Heart right ventricle (tissue), 16 donors: Measurements from ENCODE around the gene PRKAR2A. TPM values are rescaled to one million over a fixed set of nuclear protein-coding genes. Genes with fewer than 3 reads are reported as not detected.

Experiments used
- ATAC-seq, 8 donors: fragments of 200-7000 bp; cut with Tn5 transposase; one replicate each; pipeline ENCODE4 v1.9.1; 2020; ENCODE audit warnings: mild to moderate bottlenecking in 8 of 8, moderate library complexity in 8 of 8, moderate number of reproducible peaks in 1 of 8
- DNase-seq, 2 donors: peaks; one replicate each; pipeline ENCODE4 v3.0.0-alpha.2; 2020
- H3K27ac ChIP-seq, 10 donors: fragments of 200-600 bp; sonication (generic) in 2 of 10; one replicate each; pipeline versions ENCODE4 v1.5.0 to v1.8.0; 2020 to 2022; ENCODE audit warnings: mild to moderate bottlenecking in 3 of 10
- H3K27me3 ChIP-seq, 7 donors: fragments of 200-600 bp; one replicate each; pipeline ENCODE4 v1.8.0; 2021 to 2022; ENCODE audit warnings: mild to moderate bottlenecking in 2 of 7
- H3K36me3 ChIP-seq, 9 donors: fragments of 200-600 bp; sonication (generic) in 1 of 9; one replicate each; pipeline versions ENCODE4 v1.5.0 to v1.8.0; 2020 to 2022; ENCODE audit warnings: mild to moderate bottlenecking in 2 of 9
- H3K4me1 ChIP-seq, 9 donors: fragments of 200-600 bp; sonication (generic) in 1 of 9; one replicate each; pipeline versions ENCODE4 v1.5.0 to v1.8.0; 2020 to 2022; ENCODE audit warnings: mild to moderate bottlenecking in 4 of 9
- H3K4me3 ChIP-seq, 10 donors: fragments of 200-600 bp; sonication (generic) in 2 of 10; one replicate each; pipeline versions ENCODE4 v1.5.0 to v1.8.0; 2020 to 2022; ENCODE audit warnings: mild to moderate bottlenecking in 7 of 10, moderate library complexity in 2 of 10
- H3K9me3 ChIP-seq, 11 donors: fragments of 200-600 bp in 10 of 11; sonication (generic) in 2 of 11; one replicate each; pipeline versions ENCODE4 v1.5.0 to v1.8.0; 2013 to 2022; ENCODE audit warnings: mild to moderate bottlenecking in 2 of 11, control low read depth in 1 of 11, moderate library complexity in 1 of 11
- WGBS, 2 donors: extraction: QIAGEN DNeasy Blood & Tissue Kit; methylation state at CpG; one replicate each; pipeline ENCODE4 v1.1.7; 2013; ENCODE audit warnings: inconsistent platforms in 1 of 2; 5-methylcytosine and 5-hydroxymethylcytosine counted together
- intact Hi-C, 10 donors: fragments of 100-400 bp; cut with DNase I; formaldehyde crosslinking; loops; one replicate each; pipeline versions ENCODE4 v1.11.1 to v1.14.2; 2022
- polyA plus RNA-seq, 2 donors: library from polyadenylated mRNA; stranded (reverse); fragments of 200-250 nt; gene quantifications; one replicate each; pipeline ENCODE4 v1.2.3, GENCODE V29; 2013
- total RNA-seq, 10 donors: library from RNA; stranded (reverse); fragmentation: NEBNext Ultra II Directional in 3 of 10; extraction: Animal tissue kit (Norgen Biotek cat#: 25700) in 3 of 10; gene quantifications; one replicate each; pipeline versions ENCODE4 v1.2.1 to v1.2.4, GENCODE V29; 2021 to 2023
- TF ChIP-seq, protein P1 (sequence below), 9 donors: fragments of 200-600 bp; sonication (generic) in 2 of 9; IDR thresholded peaks; one replicate each; pipeline versions ENCODE4 v1.5.0 to v1.8.0; 2021 to 2022; ENCODE audit warnings: antibody characterized with exemption in 9 of 9, mild to moderate bottlenecking in 5 of 9, moderate library complexity in 1 of 9
- donor health status: Arrhythmogenic right ventricular cardiomyopathy.
- donor health status: ischemic (EF 13 %, LVEDD 7.1; RV severe dilation, severe dysfunction).
- donor health status: healthy with polysubstance abuse.
- donor health status: DM: no; HTN: yes; CAD: no.
- donor health status: DM: no; HTN: no; CAD: no.
- donor health status: ischemic (EF 25% LVEDD 6.9; RV normal size, moderate dysfunction).
- donor health status: ischemic (EF 25% LVEDD 5.7; RV mildly dilated, moderate dysfunction).
- donor health status: healthy.
- donor health status: DM: yes; HTN: yes; CAD: no.
- donor health status: Ischemic cardiomyopathy.
- donor health status: ischemic (EF 35%, LVEDD 5.7; RV mildly dilated, moderate dysfunction).
- donor health status: nonischemic (EF 11% LVEDD 7.7; RV severe dilation, severe dysfunction).
- donor health status: DM: yes; HTN: yes; CAD: no.
- donor health status: PGD.
- donor health status: ischemic (EF 29% LVEDD 5.4; RV normal size, mild dysfunction).
- donor health status: nonischemic (EF 23%, LVEDD 6.1; RV moderate dilation, normal function).

The PRKAR2A gene
- total and polyA plus RNA-seq, 12 donors = 11.3 to 55.7 (median 44.4) TPM

DNA sequence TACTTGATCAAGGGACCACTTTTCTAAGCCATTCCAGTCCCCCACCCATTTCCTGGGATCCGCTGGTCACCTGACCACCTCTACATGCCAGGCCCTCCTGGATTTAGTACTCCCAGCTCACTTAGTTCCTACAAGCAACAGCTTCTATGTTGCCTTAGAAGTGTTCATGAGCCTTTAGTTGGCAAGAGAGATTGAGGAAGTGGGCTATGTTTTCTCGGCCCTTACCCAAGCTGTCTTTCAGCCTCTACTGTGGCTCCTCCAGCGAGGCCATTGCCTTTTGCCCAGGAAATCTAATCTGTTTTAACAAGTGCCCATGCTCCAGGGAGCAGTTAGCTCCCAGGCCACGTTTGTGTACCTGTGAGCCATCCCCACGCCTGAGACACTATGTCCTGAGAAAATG lies 4.5 kb upstream of the PRKAR2A start:
- WGBS, 2 donors = 91 to 92% methylated on average over 5 of the region's 5 CpGs
- Histone ChIP-seq H3K36me3 (peaks cover 0 to 22% (median 0%) of the 10 kb centered on the region in 9 donors), H3K9me3 (no peaks in the 10 kb centered on the region), H3K27me3 (no peaks in the 10 kb centered on the region), H3K4me3 (no peak overlapping the region), H3K27ac (no peak overlapping the region), H3K4me1 (peaks cover 0 to 12% (median 5%) of the 10 kb centered on the region in 9 donors)
- no peak for DNase-seq
- no peak for ATAC-seq
- TF ChIP-seq, protein P1, sequence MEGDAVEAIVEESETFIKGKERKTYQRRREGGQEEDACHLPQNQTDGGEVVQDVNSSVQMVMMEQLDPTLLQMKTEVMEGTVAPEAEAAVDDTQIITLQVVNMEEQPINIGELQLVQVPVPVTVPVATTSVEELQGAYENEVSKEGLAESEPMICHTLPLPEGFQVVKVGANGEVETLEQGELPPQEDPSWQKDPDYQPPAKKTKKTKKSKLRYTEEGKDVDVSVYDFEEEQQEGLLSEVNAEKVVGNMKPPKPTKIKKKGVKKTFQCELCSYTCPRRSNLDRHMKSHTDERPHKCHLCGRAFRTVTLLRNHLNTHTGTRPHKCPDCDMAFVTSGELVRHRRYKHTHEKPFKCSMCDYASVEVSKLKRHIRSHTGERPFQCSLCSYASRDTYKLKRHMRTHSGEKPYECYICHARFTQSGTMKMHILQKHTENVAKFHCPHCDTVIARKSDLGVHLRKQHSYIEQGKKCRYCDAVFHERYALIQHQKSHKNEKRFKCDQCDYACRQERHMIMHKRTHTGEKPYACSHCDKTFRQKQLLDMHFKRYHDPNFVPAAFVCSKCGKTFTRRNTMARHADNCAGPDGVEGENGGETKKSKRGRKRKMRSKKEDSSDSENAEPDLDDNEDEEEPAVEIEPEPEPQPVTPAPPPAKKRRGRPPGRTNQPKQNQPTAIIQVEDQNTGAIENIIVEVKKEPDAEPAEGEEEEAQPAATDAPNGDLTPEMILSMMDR (IDR thresholded peaks at IDR 0.05) = no peak
- intact Hi-C loops = no loop called here

DNA sequence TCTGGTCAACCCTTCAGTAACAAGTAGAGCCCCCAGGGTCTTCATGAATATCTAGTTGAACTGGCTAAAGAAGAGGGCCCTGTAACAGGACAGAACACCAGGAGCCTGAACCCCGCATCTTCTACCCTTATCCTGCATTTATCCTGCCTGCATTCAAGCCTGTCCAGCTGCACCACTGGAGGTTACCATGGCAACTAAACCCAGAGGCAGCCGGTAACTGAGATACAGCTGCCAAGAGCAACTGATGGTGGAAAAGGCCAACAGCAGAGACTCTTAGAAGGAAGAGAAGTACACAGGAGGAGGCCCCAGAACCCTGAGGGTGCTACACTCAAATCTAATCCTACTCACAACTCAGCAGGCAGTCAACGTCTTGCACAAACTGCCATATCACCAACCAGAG lies 3.7 kb upstream of the PRKAR2A start:
- Histone ChIP-seq H3K36me3 (peaks cover 0 to 14% (median 0%) of the 10 kb centered on the region in 9 donors), H3K4me3 (no peak overlapping the region), H3K27ac (no peak overlapping the region), H3K9me3 (no peaks in the 10 kb centered on the region), H3K27me3 (no peaks in the 10 kb centered on the region), H3K4me1 (peaks cover 2 to 18% (median 10%) of the 10 kb centered on the region in 9 donors)
- ATAC-seq = no peak
- intact Hi-C loops = no loop called here
- TF ChIP-seq, protein P1 (IDR thresholded peaks at IDR 0.05) = no peak
- WGBS, 2 donors = 51% methylated on average over 3 of the region's 3 CpGs
- no peak for DNase-seq

DNA sequence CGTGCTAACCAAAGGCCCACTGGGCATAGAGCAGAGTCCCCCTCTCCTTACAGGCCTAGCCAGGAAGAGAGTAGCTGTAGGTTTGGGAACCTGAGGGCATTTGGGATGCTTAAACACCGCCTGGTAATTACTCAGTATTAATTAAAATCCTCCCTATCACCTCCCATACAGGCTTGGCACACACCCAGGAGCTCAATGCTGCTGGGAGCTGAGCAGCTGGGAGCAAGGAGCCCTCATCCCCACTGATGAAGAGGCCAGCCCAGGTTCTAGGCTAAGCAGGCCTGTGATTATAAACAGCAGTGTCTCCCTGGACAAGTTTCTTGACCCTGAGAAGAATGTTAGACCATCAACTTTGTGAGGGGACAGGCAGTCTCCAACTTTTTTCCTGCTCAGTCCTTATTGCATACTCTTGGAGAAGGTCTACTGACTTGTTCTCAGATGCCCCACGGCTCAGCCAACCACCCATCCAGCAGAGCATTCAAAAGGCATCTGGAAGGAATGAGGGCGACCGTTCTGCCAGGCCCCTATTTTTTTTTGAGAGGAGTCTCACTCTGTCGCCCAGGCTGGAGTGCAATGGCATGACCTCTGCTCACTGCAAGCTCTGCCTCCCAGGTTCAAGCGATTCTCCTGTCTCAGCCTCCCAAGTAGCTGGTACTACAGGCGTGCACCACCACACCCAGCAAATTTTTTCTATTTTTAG lies 1.3 kb upstream of the PRKAR2A start:
- Histone ChIP-seq H3K27me3 (no peaks in the 10 kb centered on the region), H3K36me3 (no peaks in the 10 kb centered on the region), H3K27ac (peak overlapping the region in 3 of 10 donors; percentile 97 to 99 (median 98)), H3K4me1 (peaks cover 6 to 34% (median 24%) of the 10 kb centered on the region in 9 donors), H3K4me3 (no peak overlapping the region), H3K9me3 (no peaks in the 10 kb centered on the region)
- ATAC-seq = no peak
- TF ChIP-seq, protein P1 (IDR thresholded peaks at IDR 0.05) = no peak
- intact Hi-C loops = no loop called here
- DNase-seq = peak in 1 of 2 donors; percentile 10
- WGBS, 2 donors = 95 to 96% methylated on average over 8 of the region's 8 CpGs

DNA sequence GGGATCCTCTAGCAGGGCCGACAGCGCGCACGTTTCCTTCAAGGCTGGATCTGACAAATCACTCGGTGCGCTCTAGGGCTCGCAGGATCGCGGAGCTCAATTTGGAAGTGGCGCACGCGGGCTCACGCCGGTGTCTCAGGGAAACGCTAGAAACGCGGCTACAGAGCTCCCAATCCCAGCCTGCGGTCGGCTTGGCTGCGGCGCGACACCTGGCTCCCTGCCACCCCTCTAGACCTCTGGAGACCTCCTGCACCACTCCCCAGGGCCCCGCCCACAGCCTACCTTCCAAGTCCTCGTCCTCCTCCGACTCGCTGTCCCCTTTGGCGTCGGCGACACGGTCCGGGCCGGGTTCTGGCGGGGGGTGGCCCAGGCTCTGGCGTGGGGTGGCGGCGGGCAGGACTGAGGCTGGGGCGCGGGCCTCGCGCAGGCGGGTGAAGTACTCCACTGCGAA lies 596 bp downstream of the PRKAR2A start:
- Histone ChIP-seq H3K4me1 (peaks cover 6 to 34% (median 24%) of the 10 kb centered on the region in 9 donors), H3K27me3 (no peaks in the 10 kb centered on the region), H3K4me3 (peak overlapping the region; percentile 65 to 97 (median 87)), H3K27ac (peak overlapping the region; percentile 90 to 99 (median 97)), H3K36me3 (no peaks in the 10 kb centered on the region), H3K9me3 (no peaks in the 10 kb centered on the region)
- peak; percentile 83 to 89 for DNase-seq
- ATAC-seq = peak; percentile 72 to 87 (median 82)
- 0% methylated on average over 42 of the region's 42 CpGs for WGBS, 2 donors
- TF ChIP-seq, protein P1 (IDR thresholded peaks at IDR 0.05) = no peak
- intact Hi-C loops = loop anchor here in 2 of 10 donors (2.0 kb wide), 2 partner anchors 72 to 106 kb away; partner anchors contain the start of gene ARIH2 (in 1 of the 2)
